ENCODE data around the gene KRT76.
"Not testable (repeated sequence)": the region's sequence is repeated elsewhere in the genome, so short reads cannot be mapped to it uniquely, and the experiment has no call there.

KRT76 gene

GRCh38 chr12:52796839-52797528 is 19.8 kb upstream of the KRT76 start:
- DNase-seq, result no peak

GRCh38 chr12:52796429-52796794 is 19.3 kb upstream of the KRT76 start:
- no peak for DNase-seq

- no peak for DNase-seq
Observed at GRCh38 chr12:52795694-52796428, 18.7 kb upstream of the KRT76 start, which contains the start of gene KRT3. KRT3 (minus strand) TSS chr12:52796117; CDS start chr12:52796042, 75 bp downstream.

GRCh38 chr12:52795332-52795674 is 18.2 kb upstream of the KRT76 start:
- not testable (repeated sequence) for DNase-seq

GRCh38 chr12:52794479-52795331 is 17.6 kb upstream of the KRT76 start:
- no peak for DNase-seq

GRCh38 chr12:52792185-52793029 is 15.3 kb upstream of the KRT76 start:
- DNase-seq, result no peak

- DNase-seq, result no peak
Observed at GRCh38 chr12:52791271-52792184, 14.4 kb upstream of the KRT76 start.

GRCh38 chr12:52790427-52791270 is 13.5 kb upstream of the KRT76 start:
- DNase-seq, result no peak

GRCh38 chr12:52789637-52790426 is 12.7 kb upstream of the KRT76 start:
- no peak for DNase-seq

GRCh38 chr12:52788876-52789636 is 11.9 kb upstream of the KRT76 start:
- no peak for DNase-seq

- no peak for DNase-seq
Observed at GRCh38 chr12:52788192-52788875, 11.2 kb upstream of the KRT76 start.

- peak in 1 of 3 experiments; percentile 18 for DNase-seq
Observed at GRCh38 chr12:52787324-52788191, 10.4 kb upstream of the KRT76 start.

- no peak for DNase-seq
Observed at GRCh38 chr12:52784909-52785308, 7.8 kb upstream of the KRT76 start.

GRCh38 chr12:52783563-52784316 is 6.6 kb upstream of the KRT76 start:
- no peak for DNase-seq

- no peak for DNase-seq
Observed at GRCh38 chr12:52782502-52782901, 5.4 kb upstream of the KRT76 start.

GRCh38 chr12:52781399-52782082 is 4.4 kb upstream of the KRT76 start:
- DNase-seq, result no peak
